PC-3 (cell line): ENCODE data around the gene PRSS3. TPM values are rescaled to one million over a fixed set of nuclear protein-coding genes. Genes with fewer than 3 reads are reported as not detected.
"Not testable (repeated sequence)": the region's sequence is repeated elsewhere in the genome, so short reads cannot be mapped to it uniquely, and the experiment has no call there.

ENCODE experiments used
- ATAC-seq: fragments of 200-7000 bp; cut with Tn5 transposase; 2 replicates; pipeline ENCODE4 v1.9.1; 2020; ENCODE audit warnings: mild to moderate bottlenecking, moderate library complexity
- BruUV-seq: library from RNA; stranded (reverse); fragments of 400-500 nt; replicated peaks from 2 replicates; lab custom pipeline; 2021; lab: Mats Ljungman, UMichigan
- CTCF ChIA-PET: fragments of 300-600 bp; sonication (Branson Sonifier 250); formaldehyde crosslinking; loops from one replicate; lab custom pipeline; 2022; ENCODE audit warnings: antibody characterized with exemption; lab: Charles Lee
- POLR2A ChIA-PET: fragments of 300-600 bp; sonication (Branson Sonifier 250); formaldehyde crosslinking; loops from one replicate; lab custom pipeline; 2022; ENCODE audit warnings: antibody characterized with exemption; ENCODE audit not compliant: unreplicated experiment; lab: Charles Lee
- DNase-seq: peaks from one replicate; pipeline ENCODE4 v3.0.0-alpha.2; 2015
- H2AFZ ChIP-seq: fragments of 300-600 bp; sonication (generic); 2 replicates; pipeline ENCODE4 v1.6.0; 2016; ENCODE audit warnings: antibody characterized with exemption, low read length
- H3F3A ChIP-seq: fragments of 300-600 bp; sonication (generic); one replicate; pipeline ENCODE4 v1.6.0; 2017; ENCODE audit warnings: antibody characterized with exemption, low read length, control low read depth, mild to moderate bottlenecking; ENCODE audit not compliant: unreplicated experiment
- H3K27ac ChIP-seq: fragments of 300-600 bp; sonication (generic); 2 replicates; pipeline ENCODE4 v1.5.1; 2016; ENCODE audit warnings: mild to moderate bottlenecking, low read length
- H3K27me3 ChIP-seq: fragments of 300-600 bp; sonication (generic); 2 replicates; pipeline ENCODE4 v1.6.1; 2016; ENCODE audit warnings: low read length, mixed read lengths
- H3K36me3 ChIP-seq: fragments of 300-600 bp; sonication (generic); 2 replicates; pipeline ENCODE4 v1.6.1; 2016; ENCODE audit warnings: low read depth, mixed run types, low read length, mixed read lengths
- H3K4me1 ChIP-seq: fragments of 300-600 bp; sonication (generic); 2 replicates; pipeline ENCODE4 v1.5.1; 2016; ENCODE audit warnings: low read length; ENCODE audit not compliant: insufficient read depth
- H3K4me2 ChIP-seq: fragments of 300-600 bp; sonication (generic); 2 replicates; pipeline ENCODE4 v1.6.0; 2016; ENCODE audit warnings: low read length
- H3K4me3 ChIP-seq: fragments of 300-600 bp; sonication (generic); 2 replicates; pipeline ENCODE4 v1.5.1; 2016; ENCODE audit warnings: mild to moderate bottlenecking, low read length, mixed read lengths
- H3K79me2 ChIP-seq: fragments of 300-600 bp; sonication (generic); 2 replicates; pipeline ENCODE4 v1.6.1; 2017; ENCODE audit warnings: low read length, mixed read lengths
- H3K9ac ChIP-seq: fragments of 300-600 bp; sonication (generic); 2 replicates; pipeline ENCODE4 v1.6.0; 2016; ENCODE audit warnings: mild to moderate bottlenecking, low read length
- H3K9me2 ChIP-seq: fragments of 300-600 bp; sonication (generic); replicated peaks from 2 replicates; pipeline ENCODE4 v1.6.1; 2016; ENCODE audit warnings: mixed run types, low read length, mixed read lengths
- H3K9me3 ChIP-seq: fragments of 300-600 bp; sonication (generic); 2 replicates; pipeline ENCODE4 v1.6.1; 2016; ENCODE audit warnings: low read length, mixed read lengths
- H4K20me1 ChIP-seq: fragments of 300-600 bp; sonication (generic); 2 replicates; pipeline ENCODE4 v1.6.1; 2016; ENCODE audit warnings: low read length, mixed read lengths
- EZH2 ChIP-seq: fragments of 300-600 bp; sonication (generic); IDR thresholded peaks from one replicate; pipeline ENCODE4 v1.6.1; 2017; ENCODE audit warnings: antibody characterized with exemption, mild to moderate bottlenecking, low read length; ENCODE audit not compliant: unreplicated experiment
- EZH2phosphoT487 ChIP-seq: fragments of 300-600 bp; sonication (generic); IDR thresholded peaks from 2 replicates; pipeline ENCODE4 v1.6.1; 2018; ENCODE audit warnings: mild to moderate bottlenecking, antibody characterized with exemption, low read length, borderline replicate concordance
- intact Hi-C: fragments of 100-400 bp; cut with micrococcal nuclease; formaldehyde crosslinking; loops from 2 replicates; pipeline ENCODE4 v1.9.0; 2023
- total RNA-seq: library from RNA; depleted of rRNA; stranded (reverse); fragments of >200 nt; gene quantifications from 2 replicates; pipeline ENCODE4 v1.2.3, GENCODE V29; 2014
- TF ChIP-seq, protein P1 (sequence below): fragments of 300-600 bp; sonication (generic); conservative IDR thresholded peaks from 2 replicates; pipeline ENCODE4 v1.5.1; 2017; ENCODE audit warnings: antibody characterized with exemption, low read depth, mild to moderate bottlenecking, low read length

The PRSS3 gene
- total RNA-seq, 1 experiment from 2014 or later, result 225 TPM

DNA sequence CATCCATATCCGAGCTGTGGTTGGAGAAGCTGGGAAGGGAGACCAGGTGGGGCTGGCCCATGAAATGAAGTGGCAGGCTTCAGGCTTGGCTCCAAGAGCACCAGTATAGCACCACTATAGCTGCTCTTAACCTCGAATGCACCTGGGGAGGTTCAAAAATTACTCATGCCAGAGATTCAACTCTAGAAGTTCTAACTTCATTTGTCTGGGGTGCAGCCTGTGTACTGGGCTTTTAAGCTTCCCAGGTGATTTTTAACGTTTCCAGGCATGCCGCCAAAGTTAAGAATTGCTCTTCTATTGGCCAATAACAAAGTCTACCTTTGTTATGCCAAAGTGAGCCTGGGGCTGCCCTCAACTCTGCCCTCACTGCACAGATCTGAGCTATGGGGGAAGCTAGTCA, 458 bp downstream of the PRSS3 start:
- Histone ChIP-seq H3K36me3 (peaks cover 37% of the 10 kb centered on the region), H3K4me1 (peaks cover 20% of the 10 kb centered on the region), H3K4me3 (no peak overlapping the region), H4K20me1 (no peaks in the 10 kb centered on the region), H3K9ac (no peak overlapping the region), H3K79me2 (peaks cover 16% of the 10 kb centered on the region), H3K27ac (no peak overlapping the region), H2AFZ (no peak overlapping the region), H3K9me2 (no peaks in the 10 kb centered on the region), H3K9me3 (no peaks in the 10 kb centered on the region), H3K27me3 (no peaks in the 10 kb centered on the region), H3F3A (no peaks in the 10 kb centered on the region), H3K4me2 (no peak overlapping the region)
- ChIA-PET POLR2A (no interaction called here), CTCF (no interaction called here)
- ATAC-seq (no peak), DNase-seq (no peak)
- intact Hi-C loops, result no loop called here
- no TSS peak for BruUV-seq
- TF ChIP-seq, protein P1, sequence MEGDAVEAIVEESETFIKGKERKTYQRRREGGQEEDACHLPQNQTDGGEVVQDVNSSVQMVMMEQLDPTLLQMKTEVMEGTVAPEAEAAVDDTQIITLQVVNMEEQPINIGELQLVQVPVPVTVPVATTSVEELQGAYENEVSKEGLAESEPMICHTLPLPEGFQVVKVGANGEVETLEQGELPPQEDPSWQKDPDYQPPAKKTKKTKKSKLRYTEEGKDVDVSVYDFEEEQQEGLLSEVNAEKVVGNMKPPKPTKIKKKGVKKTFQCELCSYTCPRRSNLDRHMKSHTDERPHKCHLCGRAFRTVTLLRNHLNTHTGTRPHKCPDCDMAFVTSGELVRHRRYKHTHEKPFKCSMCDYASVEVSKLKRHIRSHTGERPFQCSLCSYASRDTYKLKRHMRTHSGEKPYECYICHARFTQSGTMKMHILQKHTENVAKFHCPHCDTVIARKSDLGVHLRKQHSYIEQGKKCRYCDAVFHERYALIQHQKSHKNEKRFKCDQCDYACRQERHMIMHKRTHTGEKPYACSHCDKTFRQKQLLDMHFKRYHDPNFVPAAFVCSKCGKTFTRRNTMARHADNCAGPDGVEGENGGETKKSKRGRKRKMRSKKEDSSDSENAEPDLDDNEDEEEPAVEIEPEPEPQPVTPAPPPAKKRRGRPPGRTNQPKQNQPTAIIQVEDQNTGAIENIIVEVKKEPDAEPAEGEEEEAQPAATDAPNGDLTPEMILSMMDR, result no peak
- TF ChIP-seq EZH2, result no peak
- no peak for TF ChIP-seq EZH2phosphoT487

DNA sequence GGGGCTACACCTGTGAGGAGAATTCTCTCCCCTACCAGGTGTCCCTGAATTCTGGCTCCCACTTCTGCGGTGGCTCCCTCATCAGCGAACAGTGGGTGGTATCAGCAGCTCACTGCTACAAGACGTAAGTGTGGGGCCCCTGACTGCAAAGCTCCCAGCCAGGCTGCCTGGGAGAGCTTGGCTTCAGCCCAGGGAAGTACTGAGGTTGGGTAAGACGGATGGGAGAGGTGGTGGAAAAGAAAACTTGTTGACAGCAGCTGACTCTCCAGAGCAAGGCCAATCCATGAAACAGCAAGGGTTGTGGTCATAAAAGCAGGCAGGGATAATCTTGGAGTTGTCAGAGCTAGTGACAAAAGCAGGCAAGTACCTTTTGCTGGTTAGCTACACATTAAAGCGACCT, 1.3 kb downstream of the PRSS3 start:
- POLR2A ChIA-PET, H3K4me2 ChIP-seq, H3K27me3 ChIP-seq, H3K27ac ChIP-seq, intact Hi-C loops, BruUV-seq, CTCF ChIA-PET, H3K9ac ChIP-seq, H3K9me2 ChIP-seq, H3K9me3 ChIP-seq, ATAC-seq, H3F3A ChIP-seq, DNase-seq, H3K4me3 ChIP-seq, H4K20me1 ChIP-seq, H2AFZ ChIP-seq: not testable (repeated sequence)
- peaks cover 10% of the 10 kb centered on the region for H3K79me2 ChIP-seq
- peaks cover 12% of the 10 kb centered on the region for H3K4me1 ChIP-seq
- peaks cover 37% of the 10 kb centered on the region for H3K36me3 ChIP-seq

DNA sequence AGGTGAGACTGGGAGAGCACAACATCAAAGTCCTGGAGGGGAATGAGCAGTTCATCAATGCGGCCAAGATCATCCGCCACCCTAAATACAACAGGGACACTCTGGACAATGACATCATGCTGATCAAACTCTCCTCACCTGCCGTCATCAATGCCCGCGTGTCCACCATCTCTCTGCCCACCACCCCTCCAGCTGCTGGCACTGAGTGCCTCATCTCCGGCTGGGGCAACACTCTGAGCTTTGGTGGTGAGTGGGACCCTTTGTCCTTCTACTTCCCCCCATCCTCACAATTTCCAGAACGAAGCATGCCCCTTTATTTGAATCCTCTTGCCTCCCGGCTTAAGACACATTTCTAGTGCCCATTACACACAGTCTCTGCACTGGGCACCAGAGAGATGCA, 2.5 kb downstream of the PRSS3 start:
- Histone ChIP-seq H3F3A (no peaks in the 10 kb centered on the region), H3K4me1 (peaks cover 11% of the 10 kb centered on the region), H3K9ac (no peak overlapping the region), H3K36me3 (peaks cover 33% of the 10 kb centered on the region), H3K4me3 (no peak overlapping the region), H3K4me2 (no peak overlapping the region), H4K20me1 (no peaks in the 10 kb centered on the region), H3K9me2 (no peaks in the 10 kb centered on the region), H3K27me3 (no peaks in the 10 kb centered on the region), H2AFZ (no peak overlapping the region), H3K9me3 (no peaks in the 10 kb centered on the region), H3K79me2 (no peaks in the 10 kb centered on the region), H3K27ac (no peak overlapping the region)
- no peak for TF ChIP-seq EZH2
- no TSS peak for BruUV-seq
- ATAC-seq (no peak), DNase-seq (no peak)
- intact Hi-C loops, result no loop called here
- CTCF ChIA-PET, result no interaction called here
- POLR2A ChIA-PET, result no interaction called here

DNA sequence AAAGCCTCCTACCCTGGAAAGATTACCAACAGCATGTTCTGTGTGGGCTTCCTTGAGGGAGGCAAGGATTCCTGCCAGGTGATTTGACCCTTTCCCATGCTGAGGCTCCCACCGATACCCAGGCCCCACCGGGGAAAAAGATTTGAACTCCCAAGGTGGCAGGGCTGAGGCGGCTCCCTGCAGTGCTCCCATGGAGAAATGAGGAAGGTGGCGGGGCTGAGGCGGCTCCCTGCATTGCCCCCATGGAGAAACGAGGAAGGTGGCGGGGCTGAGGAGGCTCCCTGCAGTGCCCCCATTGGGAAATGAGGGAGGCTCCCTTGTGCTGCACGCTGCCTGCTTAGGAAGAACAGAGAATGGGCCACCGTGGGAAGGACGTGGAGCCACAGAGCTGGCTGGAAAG, 3.2 kb downstream of the PRSS3 start:
- Histone ChIP-seq H4K20me1 (no peaks in the 10 kb centered on the region), H3K9ac (no peak overlapping the region), H3K79me2 (no peaks in the 10 kb centered on the region), H3K9me3 (no peaks in the 10 kb centered on the region), H3K4me1 (peaks cover 11% of the 10 kb centered on the region), H3F3A (no peaks in the 10 kb centered on the region), H3K36me3 (peaks cover 33% of the 10 kb centered on the region), H3K9me2 (no peaks in the 10 kb centered on the region), H2AFZ (no peak overlapping the region), H3K27ac (no peak overlapping the region), H3K4me2 (no peak overlapping the region), H3K4me3 (no peak overlapping the region), H3K27me3 (no peaks in the 10 kb centered on the region)
- no peak for TF ChIP-seq EZH2phosphoT487
- TF ChIP-seq EZH2, result no peak
- TF ChIP-seq, protein P1, result no peak
- BruUV-seq, result no TSS peak
- ATAC-seq (no peak), DNase-seq (no peak)
- ChIA-PET CTCF (no interaction called here), POLR2A (no interaction called here)
- intact Hi-C loops, result no loop called here
